Stimulated activated CD4-positive, alpha-beta T cell treated with anti-CD3 and anti-CD28 coated beads, TNF-alpha, amount 100 ng/mL, for 24 hours (primary cell): ENCODE measurements around the gene TMEM255B.
"Not testable (repeated sequence)": the region's sequence is repeated elsewhere in the genome, so short reads cannot be mapped to it uniquely, and the experiment has no call there.

Source experiments
- DNase-seq, 3 experiments: peaks; one replicate each; pipeline ENCODE4 v3.0.0-alpha.2; 2020; ENCODE audit warnings: low read depth in 3 of 3

TMEM255B gene

DNA sequence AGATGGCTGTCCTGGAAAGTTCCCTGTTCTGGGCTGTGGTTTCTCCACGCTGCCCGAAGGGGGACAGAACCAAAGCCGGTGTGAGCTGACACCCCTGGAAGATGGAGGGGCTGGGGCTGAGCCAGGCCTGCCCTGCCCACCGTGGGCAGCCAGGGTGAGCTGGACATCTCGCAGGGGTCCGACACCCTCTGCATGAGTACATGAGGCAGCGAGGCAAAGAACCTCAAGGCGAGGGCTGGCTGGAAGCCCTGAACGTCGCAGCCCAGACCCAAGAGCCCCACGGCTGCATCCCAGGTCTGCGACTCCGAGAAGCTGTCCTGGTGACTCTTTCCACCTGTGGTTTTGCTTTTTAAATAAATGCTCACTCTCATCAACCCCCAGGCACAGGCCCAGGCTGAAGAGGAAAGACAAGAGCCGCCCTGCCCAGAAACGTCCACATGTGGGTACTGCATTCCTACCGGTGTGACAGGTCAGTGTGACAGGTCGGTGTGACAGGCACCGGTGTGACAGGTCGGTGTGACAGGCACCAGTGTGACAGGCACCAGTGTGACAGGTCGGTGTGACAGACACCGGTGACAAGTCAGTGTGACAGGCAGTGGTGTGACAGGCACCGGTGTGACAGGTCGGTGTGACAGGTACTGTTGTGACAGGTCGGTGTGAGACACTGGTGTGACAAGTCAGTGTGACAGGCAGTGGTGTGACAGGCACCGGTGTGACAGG is 74.2 kb downstream of the TMEM255B start:
- DNase-seq = no peak

DNA sequence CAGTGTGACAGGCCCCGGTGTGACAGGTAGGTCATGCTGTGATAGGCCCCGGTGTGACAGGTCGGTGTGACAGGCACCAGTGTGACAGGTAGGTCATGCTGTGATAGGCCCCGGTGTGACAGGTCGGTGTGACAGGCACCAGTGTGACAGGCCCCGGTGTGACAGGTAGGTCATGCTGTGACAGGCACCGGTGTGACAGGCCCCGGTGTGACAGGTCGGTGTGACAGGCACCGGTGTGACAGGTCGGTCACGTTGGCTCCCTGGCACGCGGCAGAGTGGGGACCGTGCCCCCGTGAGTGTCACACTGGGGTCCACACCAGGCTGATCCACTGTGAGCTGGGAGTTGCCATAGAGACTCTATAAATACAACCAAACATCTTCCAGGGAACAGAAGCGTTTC is 75.0 kb downstream of the TMEM255B start:
- not testable (repeated sequence) for DNase-seq

DNA sequence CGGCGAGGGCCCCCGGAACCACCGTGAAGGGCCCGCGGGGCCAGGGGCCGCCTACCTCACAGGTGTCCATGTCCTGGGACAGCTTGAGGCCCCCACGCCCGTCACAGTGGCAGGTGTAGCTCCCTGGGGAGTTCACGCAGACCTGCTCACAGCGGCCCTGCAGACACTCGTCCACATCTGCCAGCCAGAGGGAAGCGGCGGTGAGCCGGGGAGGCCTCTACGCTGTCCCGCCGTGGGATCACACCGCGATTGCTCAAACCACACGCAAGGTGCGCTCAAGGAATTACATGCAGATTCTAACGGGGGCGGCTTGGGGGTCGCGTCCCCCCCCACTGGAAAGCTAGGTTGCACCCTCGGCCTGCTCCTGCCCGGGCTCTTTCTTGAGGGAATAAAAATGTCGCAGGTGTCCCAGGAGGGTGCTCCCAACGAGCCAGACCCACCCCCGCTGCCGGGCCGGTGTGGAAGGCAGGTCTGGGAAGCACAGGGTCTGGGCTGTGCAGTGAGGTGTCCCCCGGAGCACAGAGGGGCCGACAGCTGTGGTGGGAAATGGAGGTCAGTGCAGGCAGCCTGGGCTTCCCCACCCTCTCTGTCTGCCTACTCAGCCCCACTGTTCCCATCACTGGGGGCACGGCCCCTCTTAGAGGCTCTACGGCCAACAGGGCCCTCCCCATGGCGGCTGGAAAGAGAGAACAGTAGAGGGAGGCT is 75.6 kb downstream of the TMEM255B start:
- DNase-seq = no peak

DNA sequence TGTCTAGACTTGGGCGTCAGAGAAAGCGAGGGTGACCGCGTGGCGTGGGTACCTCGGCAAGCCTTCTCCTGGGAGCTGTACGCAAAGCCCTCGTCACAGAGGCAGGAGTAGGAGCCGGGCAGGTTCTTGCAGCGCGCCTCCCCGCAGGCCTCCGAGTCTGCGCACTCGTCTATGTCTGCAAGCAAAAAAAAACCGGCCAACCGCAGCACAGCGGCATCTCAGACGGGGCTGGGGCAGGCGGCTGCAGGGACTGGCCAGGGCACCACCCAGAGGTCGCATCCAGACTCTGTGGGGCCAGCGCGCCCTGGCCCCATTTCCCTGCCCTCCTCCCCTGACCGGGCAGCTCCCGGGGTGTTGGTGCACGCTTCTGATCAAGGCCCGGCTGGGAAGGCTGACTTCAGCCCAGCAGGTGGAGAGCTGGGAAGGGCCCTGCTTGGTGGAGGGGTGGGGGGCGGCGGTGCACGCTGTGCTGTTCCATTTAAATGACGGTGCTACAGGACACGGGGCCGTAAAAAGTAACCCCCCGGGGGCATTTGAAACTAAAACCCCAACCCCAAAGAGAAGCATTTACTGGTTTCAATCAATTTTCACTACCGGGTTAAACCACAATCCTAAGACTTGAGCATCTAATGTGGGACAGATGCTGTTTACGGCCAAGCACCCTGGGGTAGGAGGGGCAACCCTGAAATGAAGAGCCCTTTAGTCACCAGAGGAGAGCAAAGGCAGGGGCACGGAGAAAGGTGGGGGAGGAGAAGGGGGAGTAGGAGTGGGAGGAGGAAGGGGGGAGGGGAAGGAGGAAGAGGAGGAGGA is 76.6 kb downstream of the TMEM255B start:
- DNase-seq = no peak

DNA sequence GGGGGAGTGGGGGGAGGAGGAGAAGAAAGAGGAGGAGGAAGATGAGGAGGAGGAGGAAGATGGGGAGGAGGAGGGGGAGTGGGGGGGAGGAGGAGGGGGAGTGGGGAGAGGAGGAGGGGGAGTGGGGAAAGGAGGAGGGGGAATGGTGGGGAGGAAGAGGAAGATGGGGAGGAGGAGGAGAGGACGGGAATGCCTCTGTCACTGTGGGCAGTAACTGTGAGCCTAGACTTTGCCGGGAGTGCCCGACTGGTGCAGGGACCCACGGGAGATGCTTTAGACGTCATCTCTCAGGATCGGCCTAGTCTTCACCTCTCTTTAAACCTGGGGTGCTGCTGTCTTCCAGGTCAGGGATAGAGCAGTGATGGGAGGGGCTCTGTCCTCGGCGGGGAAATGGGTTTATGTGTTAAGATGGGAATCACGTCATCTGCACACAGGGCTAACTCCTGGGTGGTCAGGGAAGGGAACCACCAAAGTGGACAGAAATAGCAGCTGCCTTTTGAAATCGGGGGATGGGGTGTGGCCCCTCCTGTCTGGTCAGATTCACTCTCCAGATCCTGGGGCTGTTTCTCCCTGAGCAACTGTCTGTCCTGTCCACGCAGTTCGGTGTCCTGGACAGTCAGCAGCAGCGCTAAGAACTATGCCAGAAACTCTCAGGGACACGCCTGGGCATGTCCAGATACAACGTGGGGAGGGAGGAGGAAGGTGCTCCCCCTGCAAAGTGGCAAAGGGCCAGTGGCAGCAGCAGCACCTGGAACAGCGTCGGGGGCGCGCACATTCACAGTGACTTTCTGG is 77.9 kb downstream of the TMEM255B start:
- no peak for DNase-seq

DNA sequence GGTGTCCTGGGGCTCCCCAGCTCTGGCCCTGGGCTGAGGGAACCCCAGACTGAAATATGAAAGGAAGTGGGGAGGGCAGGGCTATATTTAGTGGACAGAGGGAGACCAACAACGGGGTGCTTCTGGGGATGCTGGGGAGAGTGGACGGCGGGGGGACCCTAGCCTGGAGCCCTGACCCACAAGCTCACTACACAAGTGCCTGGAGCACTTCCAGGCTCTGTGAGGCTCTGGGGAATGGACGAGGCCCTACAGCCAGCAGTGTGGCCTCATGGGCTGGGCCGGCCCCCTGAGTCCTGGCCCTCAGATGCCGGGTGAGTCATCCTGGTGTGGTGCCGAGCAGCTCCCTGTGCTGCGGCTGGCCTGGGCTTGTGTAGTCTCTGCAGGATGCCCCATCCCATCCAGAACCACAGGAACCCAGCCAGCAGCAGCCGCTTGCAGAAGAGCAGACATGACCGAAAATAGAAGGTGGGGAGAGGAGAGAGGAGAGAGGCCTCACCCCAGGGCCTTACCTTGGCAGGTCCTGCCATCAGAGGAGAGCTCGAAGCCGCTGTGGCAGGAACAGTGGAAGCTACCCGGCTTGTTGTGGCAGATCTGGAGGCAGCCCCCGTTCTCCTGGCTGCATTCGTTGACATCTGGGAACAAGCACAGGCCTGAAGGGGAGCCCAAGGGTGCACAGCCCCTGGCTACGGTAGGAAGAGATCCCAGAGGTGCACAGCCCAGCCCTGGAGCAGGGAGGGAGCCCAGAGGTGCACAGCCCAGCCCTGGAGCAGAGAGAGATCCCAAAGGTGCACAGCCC is 78.7 kb downstream of the TMEM255B start:
- no peak for DNase-seq

DNA sequence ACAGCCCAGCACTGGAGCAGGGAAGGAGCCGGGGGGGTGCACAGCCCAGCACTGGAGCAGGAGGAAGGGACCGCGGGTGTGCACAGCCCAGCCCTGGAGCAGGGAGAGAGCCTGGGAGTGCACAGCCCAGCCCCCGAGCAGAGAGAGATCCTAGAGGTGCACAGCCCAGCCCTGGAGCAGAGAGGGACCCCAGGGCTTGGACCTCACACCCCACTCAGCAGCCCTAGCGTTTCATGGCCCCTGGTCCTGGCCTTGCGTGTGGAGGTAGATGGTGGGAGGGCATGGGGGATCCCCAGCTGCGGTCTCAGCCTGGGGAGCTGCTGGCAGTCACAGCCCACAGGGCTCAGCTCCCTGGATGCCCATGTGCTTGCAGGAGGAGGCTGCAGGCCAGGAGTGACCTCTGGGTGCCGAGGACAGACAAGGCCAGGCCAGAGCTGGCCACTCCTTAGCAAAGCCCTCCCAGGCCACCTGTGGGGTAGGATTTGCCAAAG is 79.7 kb downstream of the TMEM255B start:
- no peak for DNase-seq

DNA sequence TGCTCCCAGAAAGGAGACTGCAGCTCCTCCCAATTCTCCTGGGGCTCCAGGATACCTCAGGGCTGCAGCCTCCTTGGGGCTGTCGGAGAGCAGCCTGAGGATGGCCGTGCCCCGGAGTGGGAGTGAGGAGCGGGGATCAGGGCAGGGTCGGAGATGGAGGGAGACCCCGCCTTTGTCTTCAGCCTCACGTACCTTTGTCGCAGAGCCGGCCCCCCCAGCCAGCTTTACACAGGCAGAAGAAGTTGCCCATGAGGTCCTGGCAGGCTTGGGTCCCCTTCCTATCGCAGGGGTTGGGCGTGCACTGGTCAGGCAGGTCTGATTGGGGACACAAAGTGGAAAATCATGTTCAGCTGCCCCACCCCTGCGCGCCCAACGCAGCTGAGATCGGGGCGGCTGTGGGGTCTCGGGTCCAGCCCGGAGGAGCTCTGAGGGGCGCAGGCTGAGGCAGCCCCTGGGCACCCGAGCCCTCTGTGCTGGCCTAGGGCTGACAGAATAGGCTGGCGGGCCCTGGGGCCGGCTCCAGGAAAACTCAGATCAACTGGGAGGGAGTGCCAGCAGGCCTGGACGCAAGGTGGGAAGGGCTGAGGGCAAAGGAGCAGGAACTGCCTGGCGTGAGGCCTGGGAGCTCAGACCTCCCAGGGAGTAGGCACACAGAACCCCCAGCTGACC is 80.6 kb downstream of the TMEM255B start:
- no peak for DNase-seq

DNA sequence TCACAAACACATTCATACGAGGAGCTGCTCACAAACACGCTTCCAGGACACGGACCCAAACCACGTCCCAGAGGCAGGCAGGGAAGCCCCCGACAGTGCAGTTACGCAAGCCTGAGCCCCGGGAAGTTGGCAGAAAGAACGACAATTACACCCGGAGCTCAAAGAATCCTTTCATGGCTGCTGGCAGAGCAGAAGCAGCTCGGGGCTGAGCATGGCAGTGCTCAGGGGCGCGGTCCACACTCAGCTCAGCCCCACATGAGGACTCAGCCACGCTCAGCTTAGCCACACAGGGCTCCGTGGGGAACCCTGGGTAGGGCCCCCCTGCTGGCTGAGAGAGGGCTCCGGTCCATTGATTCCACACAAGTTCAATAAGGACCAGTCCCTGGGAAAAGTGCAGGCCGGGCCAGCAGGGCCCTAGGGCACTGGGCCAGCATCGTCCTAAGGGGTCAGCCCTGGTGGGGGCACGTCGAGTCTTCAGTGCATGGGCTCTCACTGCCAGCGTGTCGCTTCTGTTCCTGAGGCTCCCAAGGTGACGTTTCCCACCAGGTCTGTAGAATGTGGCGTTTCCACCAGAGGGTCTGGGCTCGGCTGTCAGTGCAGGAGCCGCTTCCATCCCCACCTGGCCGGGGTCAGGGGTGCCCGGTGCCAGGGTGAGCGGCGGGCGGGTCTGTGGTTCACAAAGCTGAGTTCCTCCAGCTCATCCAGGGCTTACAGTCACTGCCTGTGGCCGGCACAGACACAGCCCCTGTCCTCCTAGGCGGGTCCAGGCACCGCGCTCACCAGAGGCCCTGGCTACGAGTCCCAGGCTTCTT is 81.7 kb downstream of the TMEM255B start:
- no peak for DNase-seq

DNA sequence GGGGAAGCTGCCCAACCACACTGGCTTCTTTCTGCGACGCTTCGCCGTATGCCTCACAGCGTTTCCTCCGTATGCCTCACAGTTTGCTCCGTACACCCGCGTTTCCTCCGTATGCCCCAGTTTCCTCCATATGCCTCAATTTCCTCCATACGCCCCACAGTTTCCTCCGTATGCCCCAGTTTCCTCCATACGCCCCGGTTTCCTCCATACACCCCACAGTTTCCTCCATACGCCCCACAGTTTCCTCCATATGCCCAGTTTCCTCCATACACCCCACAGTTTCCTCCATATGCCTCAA is 82.3 kb downstream of the TMEM255B start:
- no peak for DNase-seq

DNA sequence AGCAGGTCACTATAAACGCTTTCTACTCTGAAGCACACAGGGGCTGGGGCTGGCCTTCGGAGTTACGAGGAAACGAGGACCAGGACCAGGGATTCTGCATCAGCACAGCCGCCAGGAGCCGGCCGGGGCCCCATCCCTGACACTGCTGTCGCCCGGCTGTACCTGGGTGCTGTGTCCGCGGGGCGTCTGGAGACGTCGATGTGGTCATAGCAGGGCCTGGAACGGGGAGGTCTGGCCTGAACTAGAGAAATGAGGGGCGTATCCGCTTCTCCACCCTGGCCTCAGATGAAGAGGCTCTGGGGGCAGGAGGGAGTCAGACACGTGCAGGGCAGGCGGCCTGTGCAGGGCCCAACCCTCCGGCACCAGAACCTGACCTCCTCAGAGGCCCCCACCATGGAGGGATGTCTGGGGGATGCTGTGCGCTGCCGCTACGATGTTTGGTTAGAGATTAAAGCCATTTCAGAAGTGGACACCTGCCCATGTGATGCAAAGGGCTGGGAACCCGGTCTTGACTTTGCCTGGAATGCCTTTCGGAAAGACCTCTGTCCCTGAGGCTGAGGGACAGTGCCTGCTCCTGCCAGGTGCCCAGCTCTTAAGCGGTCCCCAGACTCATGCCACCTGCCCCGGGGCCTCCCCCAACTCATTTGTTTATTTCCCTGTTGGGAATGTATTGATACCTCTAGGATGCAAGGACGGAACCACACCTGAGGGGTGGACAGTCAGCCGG is 83.5 kb downstream of the TMEM255B start:
- DNase-seq = no peak

DNA sequence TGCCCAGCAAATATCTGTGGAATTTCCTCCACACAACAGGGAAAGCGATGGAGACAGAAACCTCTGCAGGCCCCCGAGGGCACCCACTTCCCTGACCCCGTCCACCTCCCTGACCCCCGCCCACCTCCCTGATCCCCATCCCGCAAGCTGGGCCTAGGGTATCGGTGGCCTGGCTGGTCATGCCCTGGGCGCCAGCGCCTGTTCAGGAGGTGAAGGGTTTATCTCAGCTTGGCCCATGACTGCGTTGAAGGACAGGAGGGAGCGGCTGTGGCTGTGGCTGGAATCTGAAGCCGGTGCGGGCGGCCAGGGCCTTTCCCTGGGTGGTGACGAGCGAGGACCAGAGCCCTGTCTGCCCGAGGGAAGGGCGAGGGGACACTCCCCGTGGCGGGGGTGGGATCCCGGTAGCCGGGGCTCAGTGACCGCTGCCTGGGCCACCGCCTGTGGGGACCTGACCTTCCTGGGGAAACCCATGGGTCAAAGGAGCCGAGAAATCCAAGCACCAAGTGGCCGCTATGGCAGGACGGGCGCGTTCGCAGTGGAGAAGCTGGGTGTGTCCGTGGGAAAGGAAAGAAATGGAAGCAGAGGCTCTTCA is 84.1 kb downstream of the TMEM255B start:
- no peak for DNase-seq

DNA sequence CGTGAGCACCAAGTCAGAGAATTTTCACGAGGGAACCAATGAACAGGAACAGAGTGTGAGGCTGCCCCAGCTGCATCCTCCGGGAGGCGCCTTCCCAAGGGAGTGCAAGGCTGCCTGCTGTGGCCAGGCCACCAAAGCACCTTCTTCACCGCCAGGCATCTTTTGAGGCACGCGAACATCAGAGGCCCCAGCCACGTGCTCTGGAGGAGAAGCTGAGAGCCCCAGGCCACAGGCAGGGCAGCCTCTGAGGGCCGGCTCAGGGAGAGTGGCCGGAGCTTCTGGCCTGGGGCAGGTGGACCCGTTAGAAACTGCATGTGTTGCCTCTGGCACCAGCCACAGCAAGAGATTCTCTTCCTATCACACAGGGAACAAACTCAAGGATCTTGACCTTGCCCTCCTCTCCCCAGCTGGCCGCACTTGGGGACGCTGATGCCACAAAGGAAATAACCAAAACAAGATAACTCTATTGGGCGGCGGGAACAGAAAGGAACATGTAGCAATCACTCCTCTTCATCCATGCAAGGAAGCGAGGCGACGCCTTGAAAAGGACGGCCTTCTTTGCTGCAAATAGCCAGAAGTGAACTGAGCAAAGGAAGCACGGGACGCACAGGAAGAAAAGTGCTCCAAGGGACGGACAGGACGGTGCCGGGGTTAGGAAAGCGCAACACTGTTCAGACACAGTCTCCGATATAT is 85.0 kb downstream of the TMEM255B start:
- no peak for DNase-seq

DNA sequence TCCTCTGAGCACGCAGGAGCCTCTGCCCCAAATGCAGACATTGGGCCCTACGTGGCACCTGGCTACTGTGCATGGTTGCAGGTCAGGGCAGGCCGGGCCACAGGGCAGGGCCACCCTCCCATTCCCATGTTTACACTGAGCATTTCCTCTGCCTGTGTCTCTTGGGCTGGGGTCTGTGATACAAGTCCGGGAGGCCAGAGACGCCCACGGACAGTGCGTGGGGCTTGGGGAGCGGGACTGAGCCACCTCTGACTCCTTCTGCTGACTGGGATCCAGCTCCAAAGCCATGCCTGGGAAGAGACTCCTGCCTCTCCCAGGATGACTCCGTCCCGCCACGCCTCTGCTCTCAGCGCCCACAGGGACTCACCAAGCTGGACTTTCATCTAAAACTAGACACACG is 86.0 kb downstream of the TMEM255B start:
- no peak for DNase-seq

DNA sequence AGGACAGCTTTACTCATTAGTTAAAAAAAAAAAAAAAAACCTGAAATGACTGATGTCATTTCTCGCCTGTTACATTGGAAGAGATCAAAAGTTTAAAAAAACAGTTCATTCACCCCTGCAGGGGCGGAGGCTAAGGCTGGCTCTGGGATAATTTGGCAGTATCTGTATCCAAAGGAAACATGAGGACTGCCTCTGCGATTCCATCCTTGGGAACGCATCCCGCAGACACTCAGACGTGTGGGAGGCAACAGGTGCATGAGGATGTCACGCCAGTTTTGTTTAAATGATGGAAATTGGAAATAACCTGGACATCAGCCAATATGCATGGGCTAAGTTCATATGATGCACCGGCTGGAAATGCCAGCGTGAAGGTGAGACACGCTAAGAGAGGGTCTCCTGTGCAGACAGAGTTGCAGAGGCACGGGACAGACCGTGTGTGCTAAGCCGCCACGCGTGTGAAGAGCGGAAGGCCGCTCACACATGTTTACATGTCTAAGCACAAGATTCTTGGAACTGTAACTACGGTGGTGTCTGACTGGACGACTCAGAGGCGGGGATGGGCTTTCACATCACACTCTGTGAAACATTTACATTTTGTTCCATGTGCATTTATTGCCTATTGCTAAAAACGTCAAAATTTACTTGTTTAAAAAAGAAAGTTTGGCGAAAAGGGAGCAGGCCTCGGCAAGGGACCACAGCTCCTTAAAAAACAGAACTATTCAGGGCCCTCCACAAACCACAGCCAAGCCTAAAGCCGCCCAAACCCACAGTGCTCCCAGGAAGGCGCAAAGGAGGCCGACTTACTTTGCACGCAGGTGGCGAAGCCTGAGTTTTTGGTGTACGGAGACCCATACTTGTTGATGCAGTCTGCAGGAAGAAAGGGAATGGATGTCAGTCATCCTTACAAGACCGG is 87.0 kb downstream of the TMEM255B start:
- DNase-seq = no peak

DNA sequence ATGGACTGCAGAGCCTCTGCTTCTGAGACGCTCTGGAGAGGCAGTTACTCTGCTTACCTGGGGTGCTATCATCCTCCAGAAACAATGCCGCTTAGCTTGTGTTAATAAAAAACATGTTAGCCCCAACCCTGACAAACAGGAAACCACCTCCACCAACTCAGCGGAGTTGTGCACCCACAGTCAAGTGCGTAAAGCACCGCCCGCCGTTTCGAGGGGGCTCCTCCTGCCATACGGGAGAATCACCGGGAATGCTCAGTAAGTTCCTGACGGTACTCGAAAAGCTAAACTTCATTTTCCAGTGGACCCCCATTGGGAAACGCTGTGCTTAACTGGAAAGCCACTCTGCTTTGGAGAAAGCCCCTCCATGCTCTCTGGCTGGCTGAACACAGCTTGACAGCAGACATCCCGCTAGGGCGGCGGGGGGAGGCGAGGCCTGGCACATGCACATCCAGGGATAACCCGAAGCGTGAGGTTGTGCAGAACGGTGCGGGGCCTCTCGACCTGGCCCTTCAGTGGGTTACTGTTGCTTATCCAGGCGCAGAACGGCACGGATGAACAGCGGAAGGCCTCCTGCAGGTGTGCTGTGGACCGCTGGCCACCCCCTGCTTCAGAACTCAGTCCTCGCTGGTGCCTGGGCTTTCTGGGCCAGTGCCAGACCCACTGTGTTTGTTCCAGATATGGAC is 87.8 kb downstream of the TMEM255B start:
- no peak for DNase-seq
